GM18858 (cell line): ENCODE data around the gene PRR5L.
"Not testable (repeated sequence)": the region's sequence is repeated elsewhere in the genome, so short reads cannot be mapped to it uniquely, and the experiment has no call there.

Experiments used
- ATAC-seq: cut with Tn5 transposase; IDR thresholded peaks from one replicate; pipeline ENCODE4 v1.9.1; 2021; ENCODE audit not compliant: unreplicated experiment

The PRR5L gene

DNA sequence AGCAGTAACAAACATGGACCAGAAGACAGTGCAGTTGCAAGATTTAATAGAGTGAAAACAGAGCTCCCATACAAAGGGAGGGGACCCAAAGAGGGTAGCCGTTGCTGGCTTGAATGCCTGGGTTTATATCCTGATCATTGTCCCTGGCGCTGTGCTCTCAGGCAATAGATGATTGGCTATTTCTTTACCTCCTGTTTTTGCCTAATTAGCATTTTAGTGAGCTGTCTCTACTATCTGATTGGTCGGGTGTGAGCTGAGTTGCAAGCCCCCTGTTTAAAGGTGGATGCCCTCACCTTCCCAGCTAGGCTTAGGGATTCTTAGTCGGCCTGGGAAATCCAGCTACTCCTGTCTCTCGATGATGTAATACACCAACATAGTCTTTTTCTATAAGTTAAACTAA, 29.3 kb downstream of the PRR5L start:
- ATAC-seq, result not testable (repeated sequence)

DNA sequence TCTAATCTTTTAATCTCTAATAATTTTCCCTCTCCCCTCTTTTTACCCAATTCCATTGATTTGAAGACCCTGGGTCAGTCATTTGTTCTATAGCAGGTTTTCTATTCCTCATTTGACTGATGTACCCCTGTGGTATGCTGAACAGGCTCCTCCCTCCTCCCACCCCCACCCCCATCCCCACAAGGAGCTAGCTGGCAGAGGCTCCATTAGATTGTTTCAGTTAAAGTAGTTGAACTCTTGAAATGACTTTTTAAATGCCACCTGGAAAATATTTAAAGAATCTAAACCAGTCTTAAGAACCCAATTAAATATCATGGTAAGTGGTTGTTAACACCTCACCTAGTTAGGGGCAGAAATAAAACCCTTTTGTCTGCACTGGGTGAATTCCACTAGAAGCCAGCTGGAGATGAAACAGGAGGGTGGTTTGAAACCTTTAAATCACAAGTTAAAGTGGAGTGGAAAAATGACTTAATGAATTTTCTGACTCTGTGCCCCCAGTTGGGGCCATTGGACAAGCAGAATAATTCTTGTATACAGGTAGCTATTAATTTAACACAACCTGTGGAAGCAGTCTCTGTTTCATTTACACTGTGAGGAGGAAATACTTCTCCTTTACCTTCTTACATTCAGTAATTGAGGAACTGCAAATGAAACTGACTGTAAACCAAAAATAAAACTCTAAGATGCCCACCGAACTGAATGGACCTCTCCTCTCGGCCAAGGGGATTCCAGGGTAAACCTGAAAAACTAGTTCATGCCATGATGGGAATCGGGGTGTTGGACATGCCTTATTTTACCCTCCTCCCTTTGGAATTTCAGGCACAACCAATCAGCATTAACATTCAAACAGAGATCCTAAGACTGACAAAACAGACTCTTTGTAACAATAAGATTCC, 30.7 kb downstream of the PRR5L start:
- peak; percentile 93 for ATAC-seq

DNA sequence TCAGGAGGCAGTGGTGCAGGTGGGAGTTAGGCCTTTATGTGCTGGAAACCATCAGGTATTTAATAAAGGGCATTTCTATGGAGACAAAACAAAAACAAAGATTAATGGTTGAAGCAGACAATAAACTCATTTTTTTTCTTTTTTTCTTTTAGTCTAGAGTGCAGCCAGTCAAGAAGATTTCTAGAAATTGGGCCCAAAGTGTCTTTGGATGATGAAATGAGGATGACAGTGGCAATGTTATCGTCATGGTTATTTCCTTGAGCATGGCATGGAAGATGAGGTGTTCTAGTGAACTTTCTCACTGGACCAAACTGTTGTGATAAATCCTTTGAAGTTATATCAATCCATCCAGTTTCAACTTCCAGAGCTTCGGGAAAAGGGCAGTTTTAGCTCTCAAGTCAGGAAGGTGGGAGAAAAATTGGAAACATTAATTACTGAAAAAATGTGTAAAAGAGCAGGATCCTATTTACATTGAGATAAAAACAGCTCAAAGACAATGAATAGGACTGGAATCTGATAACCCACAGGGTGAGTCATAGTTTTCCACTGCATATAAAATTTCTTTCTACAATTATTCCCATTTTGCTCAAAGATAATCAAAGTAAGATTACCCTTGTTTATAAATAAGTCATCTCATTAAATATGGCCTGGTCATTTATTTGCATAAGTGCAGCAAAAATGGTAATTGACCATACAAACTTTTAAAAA, 33.0 kb downstream of the PRR5L start:
- ATAC-seq, result no peak

DNA sequence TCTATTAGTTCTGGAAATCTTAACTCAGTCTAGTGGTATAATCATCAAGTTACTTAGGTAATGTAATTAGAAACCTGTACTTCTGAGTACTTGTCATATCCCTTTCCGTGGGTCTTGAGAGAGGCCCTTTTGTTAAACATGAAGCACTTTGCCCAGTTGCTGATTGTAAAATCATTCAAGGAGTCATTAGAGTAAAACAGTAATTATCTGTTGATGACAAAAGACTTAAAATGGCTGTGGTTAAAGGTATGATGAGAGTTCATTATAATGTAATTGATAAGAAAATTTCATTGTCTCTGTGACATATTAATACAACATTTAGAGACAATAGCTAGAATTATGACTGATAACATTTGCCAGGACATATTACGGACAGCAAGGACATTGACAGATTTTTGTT, 34.3 kb downstream of the PRR5L start:
- no peak for ATAC-seq

DNA sequence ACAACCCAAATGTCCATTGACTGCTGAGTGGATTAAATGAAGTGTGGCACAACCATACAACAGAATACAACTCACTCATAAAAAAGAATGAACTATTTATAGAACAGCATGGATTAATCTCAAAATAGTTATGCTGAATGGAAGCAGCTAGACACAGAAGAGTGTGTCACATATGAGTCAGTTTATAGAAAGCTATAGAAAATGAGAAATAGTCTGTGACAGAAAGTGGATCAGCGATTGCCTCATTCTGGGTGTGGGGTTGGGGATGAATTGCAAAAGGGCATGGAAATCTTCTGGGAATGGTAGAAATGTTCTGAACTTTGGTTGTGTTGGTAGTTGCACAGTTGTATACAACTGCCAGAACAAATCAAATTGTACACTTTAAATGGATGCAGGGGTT, 37.4 kb downstream of the PRR5L start:
- ATAC-seq, result no peak

DNA sequence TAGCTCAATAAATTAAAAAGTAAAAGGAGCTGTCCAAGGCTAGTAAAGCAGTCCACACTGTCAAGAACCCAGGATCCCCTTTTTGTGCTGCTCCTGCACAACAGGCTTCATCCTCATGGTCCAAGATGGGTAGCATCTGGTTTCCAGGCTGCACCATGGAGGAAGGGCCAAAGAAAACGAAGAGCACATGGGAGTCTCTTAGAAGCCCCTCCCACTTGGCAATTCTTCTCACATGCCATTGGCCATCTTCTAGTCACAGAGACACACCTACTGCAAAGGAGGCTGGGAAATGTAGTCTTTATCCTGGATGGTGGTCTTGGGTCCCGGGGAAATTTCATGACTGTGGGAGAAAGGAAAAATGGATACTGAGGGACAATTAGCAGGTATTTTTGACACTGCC, 37.8 kb downstream of the PRR5L start:
- no peak for ATAC-seq

DNA sequence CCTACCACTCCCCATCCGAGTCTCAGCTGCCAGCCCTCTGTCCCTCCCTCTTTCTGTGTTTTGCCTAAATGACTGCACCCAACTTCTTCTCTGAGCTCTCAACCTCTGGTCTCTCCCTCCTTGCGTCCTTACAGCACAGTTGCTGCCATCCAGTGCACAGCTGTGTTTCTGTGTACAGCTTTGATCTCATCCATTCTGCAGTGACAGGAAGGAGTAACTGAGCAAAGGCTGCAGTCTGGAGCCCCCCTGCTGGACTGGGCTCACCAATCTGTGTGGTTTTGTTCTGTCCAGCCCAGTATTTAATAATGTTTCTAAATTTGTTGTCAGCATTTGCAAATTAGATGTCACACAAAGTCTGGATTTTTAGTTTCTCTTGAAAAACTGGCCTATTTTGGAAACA, 43.8 kb downstream of the PRR5L start:
- ATAC-seq, result no peak

DNA sequence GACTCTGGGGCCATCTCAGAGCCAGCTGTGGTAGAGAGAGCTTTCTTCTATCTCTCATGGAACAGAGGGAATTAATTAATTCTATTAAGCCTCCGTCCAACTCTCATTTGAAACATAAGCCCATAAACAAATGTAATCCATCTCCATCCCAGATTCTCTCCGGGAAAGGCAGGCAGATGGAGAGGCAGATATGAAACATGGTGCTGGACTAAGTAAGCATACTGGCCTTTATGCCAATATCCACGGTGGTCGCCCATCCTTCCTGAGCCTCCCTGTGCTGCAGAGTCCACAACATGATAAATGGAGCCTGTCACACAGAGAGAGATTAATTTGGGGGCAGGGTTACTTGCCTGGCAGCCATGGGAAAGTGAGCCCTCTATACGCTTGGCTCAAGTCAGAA, 44.8 kb downstream of the PRR5L start:
- ATAC-seq, result no peak

DNA sequence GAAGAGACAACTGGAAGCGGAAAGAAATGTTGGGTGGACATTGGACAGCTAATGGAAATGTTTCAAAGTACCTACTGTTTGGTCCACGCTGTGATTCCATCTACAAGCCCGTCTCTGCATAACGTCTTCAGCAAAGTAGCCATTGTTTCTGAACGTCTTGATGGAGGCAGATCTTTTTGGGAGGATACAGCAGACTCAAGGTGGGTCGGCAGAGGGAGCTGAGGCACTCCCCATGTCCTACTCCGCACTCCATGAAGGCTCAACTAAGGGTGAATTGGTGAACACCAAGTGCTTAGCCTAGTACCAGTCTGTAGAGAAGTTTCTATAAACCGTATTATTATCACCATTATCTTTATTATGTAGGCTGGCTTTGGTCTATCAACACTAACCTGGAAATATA, 45.8 kb downstream of the PRR5L start:
- no peak for ATAC-seq

DNA sequence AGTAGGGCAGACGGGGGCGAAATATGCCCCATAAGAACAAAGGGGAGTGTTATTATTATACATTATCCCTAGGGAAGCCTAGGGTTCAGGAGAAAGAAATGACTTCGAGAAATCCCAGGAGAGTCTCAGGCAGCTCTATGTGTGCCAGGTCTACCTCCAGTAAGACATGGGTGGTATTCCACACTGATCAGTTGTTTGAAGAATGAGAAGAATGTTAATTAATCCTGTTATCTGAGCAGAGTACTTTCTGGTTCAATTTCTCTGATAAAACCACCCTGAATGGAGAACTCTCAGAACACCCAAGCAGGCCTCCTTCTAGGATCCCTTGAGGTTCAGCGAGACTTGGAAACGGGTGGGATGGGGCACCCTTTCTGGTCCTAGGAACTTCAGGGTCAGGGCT, 46.2 kb downstream of the PRR5L start:
- ATAC-seq, result no peak

DNA sequence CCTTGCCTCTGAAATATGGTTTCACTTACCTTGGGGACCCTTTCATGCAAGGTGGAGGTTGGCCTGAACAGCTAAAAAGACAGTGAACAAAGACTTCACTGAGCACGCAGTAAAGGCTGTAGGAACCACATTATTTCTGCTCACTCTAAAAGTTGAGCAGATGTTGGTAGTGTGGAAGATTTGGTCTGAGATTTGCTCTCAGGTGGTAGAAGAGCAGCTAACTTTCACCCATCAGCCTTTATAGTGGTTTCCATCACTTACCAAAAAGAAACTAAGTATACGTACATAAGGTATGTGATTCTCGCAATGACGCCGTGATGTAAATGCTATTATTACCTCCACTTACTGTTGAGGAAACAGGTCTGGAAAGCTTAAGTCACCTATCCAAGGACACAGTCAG, 47.3 kb downstream of the PRR5L start:
- no peak for ATAC-seq

DNA sequence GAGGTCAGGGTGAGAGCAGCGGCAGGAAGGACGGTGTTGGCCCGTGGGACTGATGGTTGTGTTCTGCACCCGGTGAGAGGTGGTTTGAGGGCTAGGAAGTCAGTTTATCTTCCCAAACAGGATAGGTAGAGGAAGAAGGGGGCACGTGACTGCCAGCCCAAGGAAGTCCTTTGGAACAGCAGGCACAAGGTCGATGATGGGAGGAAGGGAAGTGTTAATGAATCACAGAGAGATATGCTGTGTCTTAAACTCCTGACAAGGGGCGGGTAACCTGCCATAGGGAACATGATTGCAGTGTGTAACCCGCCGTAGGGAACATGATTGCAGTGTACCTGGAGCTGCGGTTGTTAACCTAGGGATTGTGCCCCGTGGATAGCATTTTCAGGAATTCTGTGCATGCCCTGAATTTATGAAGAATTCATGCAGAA, 49.0 kb downstream of the PRR5L start:
- no peak for ATAC-seq

DNA sequence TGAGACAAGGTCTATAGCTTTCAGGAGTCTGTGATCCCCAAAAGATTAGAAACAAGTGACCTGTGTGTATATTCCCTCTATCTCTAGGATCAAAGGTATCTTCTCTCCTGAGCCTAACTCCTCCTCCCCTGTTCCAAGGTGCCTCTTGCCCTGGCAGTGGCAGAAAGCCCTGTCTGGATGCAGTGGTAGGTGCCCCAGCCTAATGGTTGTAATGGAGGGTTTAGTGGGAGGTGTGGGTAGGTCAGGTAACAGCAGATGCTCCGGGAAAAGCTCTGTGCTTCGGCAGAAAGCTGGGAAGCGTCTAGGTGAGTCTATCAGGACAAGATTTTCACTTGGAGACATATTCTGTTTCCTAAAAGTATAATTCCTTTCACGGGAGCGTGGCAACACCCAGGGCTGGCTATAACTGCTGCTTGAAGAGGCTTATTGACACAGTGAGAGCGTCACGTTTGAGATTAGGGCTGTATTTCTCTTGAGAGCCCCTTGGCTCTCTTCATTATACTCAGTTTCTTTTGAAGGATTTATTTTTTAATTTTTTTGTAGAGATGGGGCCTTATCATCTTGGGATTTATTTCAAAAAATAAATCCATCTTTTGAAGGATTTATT, 49.5 kb downstream of the PRR5L start:
- no peak for ATAC-seq

DNA sequence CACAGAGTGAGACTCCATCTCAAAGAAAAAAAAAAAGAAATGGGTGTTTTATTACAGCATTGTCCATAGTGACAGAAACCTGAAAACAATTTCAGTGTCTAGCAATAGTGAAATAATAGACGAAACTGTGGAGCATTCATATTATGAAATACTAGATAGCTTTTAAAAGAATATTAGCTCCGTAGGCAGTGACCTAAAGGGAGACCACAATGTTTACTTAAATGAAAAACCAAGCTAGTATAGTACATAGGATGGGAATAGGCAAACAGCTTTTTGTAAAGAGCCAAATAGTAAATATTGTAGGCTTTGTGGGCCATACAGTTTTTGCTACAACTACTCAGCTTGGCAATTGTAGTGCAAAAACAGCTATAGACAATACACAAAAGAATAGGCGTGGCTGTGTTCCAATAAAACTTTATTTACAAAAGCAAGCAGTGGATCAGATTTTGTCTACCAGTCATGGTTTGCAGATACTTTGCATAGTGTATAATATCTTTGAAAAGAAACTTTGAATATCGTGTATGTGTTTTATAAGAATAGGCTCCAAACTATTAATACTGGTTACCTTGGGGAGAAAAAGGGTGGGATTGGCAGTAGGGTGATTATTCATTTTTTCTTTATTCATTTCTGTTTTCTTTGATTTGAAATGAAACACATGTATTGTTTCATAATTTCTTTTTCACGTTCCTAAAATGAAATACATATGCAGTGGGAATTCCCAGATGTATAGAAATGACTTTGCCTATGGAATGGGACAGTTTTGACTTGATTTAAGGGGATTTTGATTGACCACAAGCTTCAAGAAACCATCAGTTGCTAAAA, 50.7 kb downstream of the PRR5L start:
- no peak for ATAC-seq

DNA sequence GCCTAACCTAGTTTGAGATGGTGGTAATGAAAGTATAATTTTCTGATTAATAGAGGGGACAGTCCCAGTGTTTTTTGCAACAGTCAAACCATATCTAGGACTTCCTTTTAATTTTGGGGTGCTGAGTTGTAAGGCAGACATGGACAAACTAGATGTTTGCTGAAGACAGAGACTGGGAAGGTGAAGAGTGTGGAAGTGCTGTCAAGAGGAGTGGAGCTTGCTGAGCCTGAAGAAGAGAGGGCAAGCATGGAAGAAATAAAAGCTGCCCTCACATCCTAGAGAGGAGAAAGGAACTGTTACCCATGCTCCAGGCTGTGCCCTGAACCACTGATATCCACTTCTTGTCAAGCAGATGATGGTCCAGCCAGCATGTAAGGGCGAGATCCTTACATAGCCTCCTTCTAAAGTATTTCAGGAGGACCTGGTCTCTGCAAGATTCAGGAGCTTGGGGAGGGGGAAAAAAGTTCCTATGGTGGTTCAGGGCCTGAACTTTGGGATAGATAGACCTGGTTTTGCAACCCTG, 51.4 kb downstream of the PRR5L start:
- ATAC-seq, result no peak

DNA sequence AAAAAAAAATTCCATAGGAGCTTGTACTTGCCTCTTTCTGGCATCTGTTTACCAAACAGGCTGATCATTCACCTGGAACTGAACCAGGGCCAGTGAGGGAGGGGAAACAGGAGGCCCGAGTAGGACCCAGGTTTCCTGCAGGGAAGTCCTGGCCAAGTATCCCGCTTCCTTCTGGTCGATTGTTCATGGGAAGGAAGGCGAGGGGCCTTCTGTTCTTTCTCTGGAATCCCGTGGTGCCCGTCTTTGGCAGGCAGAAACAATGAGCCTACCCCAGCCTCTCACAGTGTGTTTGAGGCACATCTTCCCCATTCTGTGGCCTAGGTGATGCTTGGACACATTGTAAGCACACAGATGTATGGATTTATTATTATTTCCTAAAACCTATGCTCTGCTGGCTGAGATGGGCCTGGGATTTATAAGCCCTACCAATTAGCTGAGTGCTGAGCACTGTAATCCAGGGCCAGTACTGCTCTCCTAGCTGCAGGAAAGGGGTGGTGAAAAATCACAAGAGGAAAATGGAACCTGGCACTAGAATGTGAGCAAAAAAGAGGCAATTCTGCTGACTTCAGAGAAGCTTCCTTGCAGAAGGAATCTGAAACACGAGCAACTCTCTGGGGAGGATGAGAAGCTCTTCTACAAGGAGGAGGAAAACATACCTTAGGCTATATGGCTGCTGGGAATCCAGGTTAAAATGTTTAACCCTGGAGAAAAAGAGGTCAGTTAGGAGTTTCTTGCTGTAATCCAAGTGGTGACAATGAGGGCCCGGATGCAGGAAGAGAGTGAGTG, 53.5 kb downstream of the PRR5L start:
- no peak for ATAC-seq

DNA sequence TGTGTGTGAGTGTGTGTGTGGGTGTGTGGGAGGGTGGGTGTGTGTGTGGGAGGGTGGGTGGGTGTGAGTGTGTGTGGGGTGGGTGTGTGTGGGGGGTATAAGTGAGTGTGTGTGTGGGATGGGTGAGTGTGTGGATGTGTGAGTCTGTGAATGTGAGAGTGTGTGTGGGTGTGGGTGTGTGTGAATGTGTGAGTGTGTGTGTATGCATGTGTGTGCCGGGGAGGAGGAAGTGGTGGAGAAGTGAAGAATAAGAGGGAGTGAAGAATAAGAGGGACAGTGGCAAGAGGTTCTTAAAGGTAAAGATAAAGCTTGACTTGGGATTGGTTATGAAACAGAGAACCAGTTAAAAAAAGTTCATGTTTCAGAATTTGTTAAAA, 54.0 kb downstream of the PRR5L start:
- no peak for ATAC-seq

DNA sequence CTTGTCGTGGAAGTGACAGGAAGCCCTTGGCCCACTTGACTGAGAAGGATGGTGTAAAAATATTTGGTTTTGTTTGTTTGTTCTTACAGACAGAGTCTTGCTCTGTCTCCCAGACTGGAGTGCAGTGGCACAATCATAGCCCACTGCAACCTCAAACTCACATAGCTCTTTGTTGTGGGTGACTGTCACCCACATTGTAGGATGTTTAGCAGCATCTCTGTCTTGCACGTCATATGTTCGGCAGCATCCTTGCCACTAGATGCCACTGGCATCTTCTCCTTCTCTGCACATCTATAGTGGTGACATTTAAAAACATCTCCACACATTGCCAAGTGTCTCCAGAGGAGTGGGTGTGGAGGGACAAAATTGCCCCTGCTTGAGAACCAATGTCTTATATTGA, 56.8 kb downstream of the PRR5L start:
- ATAC-seq, result no peak

DNA sequence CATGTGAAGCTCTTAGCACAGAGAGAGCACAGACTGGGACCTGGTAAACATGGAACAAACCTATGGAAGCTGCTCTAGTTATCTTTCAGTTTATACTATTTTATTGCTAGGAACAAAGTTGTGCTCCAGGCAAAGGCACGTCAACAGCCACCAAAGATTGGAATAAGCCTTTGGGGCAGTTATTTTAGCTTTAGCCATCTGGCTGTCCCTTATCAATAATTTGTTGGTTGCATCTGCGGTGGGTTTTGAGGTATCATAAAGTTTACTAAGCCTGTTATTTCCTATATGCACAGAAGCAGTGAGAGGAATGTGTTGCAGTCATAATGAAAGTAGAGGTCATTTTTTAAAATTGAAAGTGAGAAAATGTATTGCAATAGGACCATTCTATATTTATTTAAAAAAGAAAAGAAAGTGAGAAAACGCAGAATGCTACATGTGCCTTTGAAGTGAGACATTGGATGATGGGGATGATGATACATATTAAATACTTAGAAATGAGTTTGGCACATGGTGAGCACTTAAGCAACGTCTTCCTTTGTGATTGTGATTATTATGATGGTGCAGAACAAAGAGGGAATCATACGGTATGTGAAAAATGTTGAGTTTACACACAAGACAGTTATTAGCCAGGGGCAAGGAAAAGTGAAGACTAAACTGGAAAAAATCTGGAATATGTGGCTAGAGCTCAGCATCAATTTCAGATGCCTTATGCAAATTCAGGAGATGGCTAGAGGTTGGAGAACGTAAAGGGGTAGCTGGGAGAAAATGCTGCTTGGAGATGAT, 58.3 kb downstream of the PRR5L start:
- ATAC-seq, result peak; percentile 88
